ENCODE data around the gene PLPP4. TPM values are rescaled to one million over a fixed set of nuclear protein-coding genes. Genes with fewer than 3 reads are reported as not detected.

PLPP4 gene
- total RNA-seq, 4 donors from 2014 or later, result 2.5 TPM; not detected in 3

GRCh38 chr10:120426306-120426705, 30.7 kb upstream of the PLPP4 start:
- ATAC-seq, result no peak
- WGBS, 2 donors (ENCODE audit: low coverage in 1 of 2), result 66 to 100% methylated on average over 1 to 3 of the region's 3 CpGs
- H3K36me3 ChIP-seq, result no peaks in the 10 kb centered on the region
- TF ChIP-seq POLR2A (IDR thresholded peaks at IDR 0.05), result no peak
- no peak for TF ChIP-seq CTCF (IDR thresholded peaks at IDR 0.05)
- TF ChIP-seq POLR2AphosphoS5 (IDR thresholded peaks at IDR 0.05), result no peak
- TF ChIP-seq EP300 (IDR thresholded peaks at IDR 0.05), result no peak
- H3K9me3 ChIP-seq, result peaks cover 0 to 11% (median 0%) of the 10 kb centered on the region in 3 donors
- H3K27me3 ChIP-seq, result peaks cover 9% of the 10 kb centered on the region
- no peak overlapping the region for H3K4me3 ChIP-seq
- no peaks in the 10 kb centered on the region for H3K4me1 ChIP-seq
- H3K27ac ChIP-seq, result no peak overlapping the region

- Histone ChIP-seq H3K36me3 (no peaks in the 10 kb centered on the region), H3K4me1 (no peaks in the 10 kb centered on the region), H3K9me3 (peaks cover 0 to 11% (median 0%) of the 10 kb centered on the region in 3 donors), H3K4me3 (no peak overlapping the region), H3K27ac (no peak overlapping the region), H3K27me3 (peaks cover 17% of the 10 kb centered on the region)
- TF ChIP-seq EP300 (IDR thresholded peaks at IDR 0.05) (no peak), POLR2AphosphoS5 (IDR thresholded peaks at IDR 0.05) (no peak), POLR2A (IDR thresholded peaks at IDR 0.05) (no peak), CTCF (IDR thresholded peaks at IDR 0.05) (no peak)
- 34 to 52% methylated on average over 5 of the region's 5 CpGs for WGBS, 2 donors (ENCODE audit: low coverage in 1 of 2)
- no peak for ATAC-seq
These were observed 28.3 kb upstream of the PLPP4 start for GRCh38 chr10:120428754-120429153.

- Histone ChIP-seq H3K9me3 (peaks cover 0 to 8% (median 0%) of the 10 kb centered on the region in 3 donors), H3K4me3 (no peak overlapping the region), H3K36me3 (no peaks in the 10 kb centered on the region), H3K27ac (no peak overlapping the region), H3K27me3 (peaks cover 18% of the 10 kb centered on the region), H3K4me1 (no peaks in the 10 kb centered on the region)
- TF ChIP-seq EP300 (IDR thresholded peaks at IDR 0.05) (no peak), POLR2AphosphoS5 (IDR thresholded peaks at IDR 0.05) (no peak), CTCF (IDR thresholded peaks at IDR 0.05) (no peak), POLR2A (IDR thresholded peaks at IDR 0.05) (no peak)
- WGBS, 2 donors (ENCODE audit: low coverage in 1 of 2), result 67 to 74% methylated on average over 4 to 5 of the region's 5 CpGs
- no peak for ATAC-seq
These were observed 27.6 kb upstream of the PLPP4 start for GRCh38 chr10:120429395-120429794.

- ATAC-seq, result no peak
- Histone ChIP-seq H3K4me3 (no peak overlapping the region), H3K27me3 (peaks cover 18% of the 10 kb centered on the region), H3K4me1 (no peaks in the 10 kb centered on the region), H3K9me3 (no peaks in the 10 kb centered on the region), H3K36me3 (no peaks in the 10 kb centered on the region), H3K27ac (no peak overlapping the region)
- 84% methylated on average over 5 of the region's 8 CpGs; no CpG with 5 or more reads in 1 of the 2 donors for WGBS, 2 donors (ENCODE audit: low coverage in 1 of 2)
- no peak for TF ChIP-seq POLR2A (IDR thresholded peaks at IDR 0.05)
- TF ChIP-seq POLR2AphosphoS5 (IDR thresholded peaks at IDR 0.05), result no peak
- TF ChIP-seq EP300 (IDR thresholded peaks at IDR 0.05), result no peak
- no peak for TF ChIP-seq CTCF (IDR thresholded peaks at IDR 0.05)
These were observed 25.8 kb upstream of the PLPP4 start for GRCh38 chr10:120431251-120431651.

GRCh38 chr10:120432209-120432608, 24.8 kb upstream of the PLPP4 start:
- Histone ChIP-seq H3K9me3 (no peaks in the 10 kb centered on the region), H3K27me3 (peaks cover 18% of the 10 kb centered on the region), H3K4me1 (no peaks in the 10 kb centered on the region), H3K4me3 (no peak overlapping the region), H3K36me3 (no peaks in the 10 kb centered on the region), H3K27ac (no peak overlapping the region)
- TF ChIP-seq CTCF (IDR thresholded peaks at IDR 0.05) (no peak), EP300 (IDR thresholded peaks at IDR 0.05) (no peak), POLR2AphosphoS5 (IDR thresholded peaks at IDR 0.05) (no peak), POLR2A (IDR thresholded peaks at IDR 0.05) (no peak)
- 73 to 100% methylated on average over 1 to 3 of the region's 3 CpGs for WGBS, 2 donors (ENCODE audit: low coverage in 1 of 2)
- ATAC-seq, result no peak
